ENCODE data around the gene COL4A5.

COL4A5 gene

GRCh38 chrX:108735091-108735678 lies 295.5 kb downstream of the COL4A5 start:
- peak in 3 of 42 donors; percentile 1 to 6 (median 6) for DNase-seq
- intact Hi-C loops (cut with DNase I), result no loop called here

- peak in 16 of 42 donors; percentile 3 to 66 (median 22) for DNase-seq
- intact Hi-C loops (cut with DNase I), result no loop called here
Observed at GRCh38 chrX:108735679-108736508, 296.3 kb downstream of the COL4A5 start.

GRCh38 chrX:108736509-108737479 lies 297.2 kb downstream of the COL4A5 start, which contains the start of gene IRS4:
Gene IRS4, minus strand, starts transcription at chrX:108736563.
- DNase-seq, result peak in 34 of 42 donors; percentile 10 to 71 (median 40)
- intact Hi-C loops (cut with DNase I), result no loop called here

GRCh38 chrX:108737754-108738153 lies 298.1 kb downstream of the COL4A5 start:
- no peak for DNase-seq
- intact Hi-C loops (cut with DNase I), result no loop called here

- intact Hi-C loops (cut with DNase I), result no loop called here
- DNase-seq, result no peak
Observed at GRCh38 chrX:108740299-108740774, 300.7 kb downstream of the COL4A5 start.
